H1 (cell line): ENCODE measurements around the gene DEPP1. TPM values are rescaled to one million over a fixed set of nuclear protein-coding genes. Genes with fewer than 3 reads are reported as not detected.

Source experiments
- ATF2 ChIP-seq: IDR thresholded peaks from 2 replicates; pipeline ENCODE4 v1.6.1; 2012; ENCODE audit warnings: low read length, inconsistent platforms
- BCL11A ChIP-seq, 2 experiments: IDR thresholded peaks; one replicate each; pipeline ENCODE4 v1.6.1; 2011; ENCODE audit warnings: low read depth in 2 of 2, low read length in 2 of 2, mild to moderate bottlenecking in 2 of 2
- CHD7 ChIP-seq: fragments of 300-600 bp; sonication (generic); IDR thresholded peaks from 2 replicates; pipeline ENCODE4 v1.7.1; 2012; ENCODE audit warnings: low read length, moderate library complexity, mild to moderate bottlenecking, inconsistent platforms; ENCODE audit not compliant: insufficient replicate concordance
- EGR1 ChIP-seq: IDR thresholded peaks from 2 replicates; pipeline ENCODE4 v1.6.1; 2011; ENCODE audit warnings: low read depth, low read length, borderline replicate concordance
- FOSL1 ChIP-seq: IDR thresholded peaks from 2 replicates; pipeline ENCODE4 v1.6.1; 2011; ENCODE audit warnings: mild to moderate bottlenecking, low read depth, low read length, moderate library complexity; ENCODE audit not compliant: insufficient read depth
- KDM5A ChIP-seq: fragments of 200-600 bp; IDR thresholded peaks from 2 replicates; pipeline ENCODE4 v1.7.1; 2012; ENCODE audit warnings: mild to moderate bottlenecking, low read length, inconsistent platforms, mixed read lengths
- RNF2 ChIP-seq: fragments of 200-900, 300-1000 bp; sonication (generic); IDR thresholded peaks from 2 replicates; pipeline ENCODE4 v1.7.1; 2016; ENCODE audit warnings: borderline replicate concordance, low read depth, mild to moderate bottlenecking, antibody characterized with exemption, low read length; ENCODE audit not compliant: poor library complexity, severe bottlenecking; ENCODE audit errors: missing control alignments
- polyA plus RNA-seq, 7 experiments: library from polyadenylated mRNA; depleted of rRNA in 3 of 7; stranded (reverse) in 5 of 7; unstranded in 2 of 7; fragments of >200 nt in 5 of 7; fragments of 200-250 nt in 2 of 7; gene quantifications; 1 replicate in 5 of 7; 2 replicates in 1 of 7; 4 replicates in 1 of 7; pipeline versions ENCODE4 v1.2.1 to v1.2.3, GENCODE V29; 2011 to 2013; ENCODE audit warnings: missing spikeins in 2 of 7, mixed read lengths in 2 of 7
- total RNA-seq: library from RNA; stranded (reverse); fragmentation: NEBNext Ultra II Directional; extraction: Animal tissue kit (Norgen Biotek cat#: 25700); gene quantifications from 2 replicates; pipeline ENCODE4 v1.2.1, GENCODE V29; 2021

DEPP1 gene
- total and polyA plus RNA-seq, 2 of the 8 experiments (the other 6 are each of a cell fraction or from before 2014, with no cell fraction given), result 0.67 to 4.5 TPM

- TF ChIP-seq CHD7 (no peak), FOSL1 (no peak), BCL11A (IDR thresholded peaks at IDR 0.05; ENCODE audit: low read depth in 2 of 2, low read length in 2 of 2) (no peak), KDM5A (no peak), RNF2 (no peak), ATF2 (no peak), EGR1 (no peak)
- TF ChIP-seq, all 59 proteins: peak for 0
These were observed 46.7 kb downstream of the DEPP1 start (continued) for GRCh38 chr10:44931621-44932516.
